A673 (cell line): ENCODE data around the gene SUMO3.

Experiments used
- CTCF ChIP-seq: fragments of 300-800, 200-600 bp; sonication (generic); conservative IDR thresholded peaks from 2 replicates; pipeline ENCODE4 v1.5.1; 2017; ENCODE audit warnings: low read depth, mild to moderate bottlenecking, antibody characterized with exemption, low read length, moderate library complexity, mixed read lengths
- EZH2 ChIP-seq: fragments of 200-600 bp; sonication (generic); IDR thresholded peaks from 2 replicates; pipeline ENCODE4 v1.6.1; 2017; ENCODE audit warnings: borderline replicate concordance, low read depth, mild to moderate bottlenecking, mixed read lengths, antibody characterized with exemption, low read length; ENCODE audit not compliant: poor library complexity, severe bottlenecking

GRCh38 chr21:44758781-44759627, 58.9 kb downstream of the SUMO3 start:
- TF ChIP-seq CTCF (no peak), EZH2 (no peak)
